ENCODE results near the gene SLC22A3. TPM values are rescaled to one million over a fixed set of nuclear protein-coding genes. Genes with fewer than 3 reads are reported as not detected.

SLC22A3 gene
- total and polyA plus RNA-seq, 2 of the 13 experiments (the other 11 are each of a cell fraction or from before 2014, with no cell fraction given), result 12.0 to 31.5 TPM

GRCh38 chr6:160349020-160349441 is 853 bp downstream of the SLC22A3 start (continued):
- TF ChIP-seq AGO2 (optimal IDR thresholded peaks at IDR 0.05; ENCODE audit: low read depth, low read length) (no peak), TRAFD1 (CRISPR knock-in tag; IDR thresholded peaks at IDR 0.05; ENCODE audit: borderline replicate concordance) (no peak), ZNF496 (CRISPR knock-in tag; IDR thresholded peaks at IDR 0.05; ENCODE audit: insufficient replicate concordance) (no peak), ELF1 (CRISPR knock-in tag; IDR thresholded peaks at IDR 0.05) (peak; percentile 78), KAT7 (CRISPR knock-in tag; IDR thresholded peaks at IDR 0.05; ENCODE audit: borderline replicate concordance) (no peak), ZFP91 (CRISPR knock-in tag; IDR thresholded peaks at IDR 0.05; ENCODE audit: borderline replicate concordance) (peak; percentile 75; the same call in 1 of the 2 replicates), ERF (CRISPR knock-in tag; IDR thresholded peaks at IDR 0.05) (0 out of 2 replicates have a peak, but pooled peaks have one; percentile 53), ZNF12 (CRISPR knock-in tag; IDR thresholded peaks at IDR 0.05) (no peak), NR0B2 (CRISPR knock-in tag; IDR thresholded peaks at IDR 0.05) (0 out of 2 replicates have a peak, but pooled peaks have one; percentile 7), ZNF589 (CRISPR knock-in tag; conservative IDR thresholded peaks at IDR 0.05) (no peak), ZBTB40 (IDR thresholded peaks at IDR 0.05) (no peak), ZBTB40 (CRISPR knock-in tag; IDR thresholded peaks at IDR 0.05) (peak; percentile 60; the same call in 1 of the 2 replicates), PREB (CRISPR knock-in tag; IDR thresholded peaks at IDR 0.05) (no peak)

Data from HepG2 (cell line).